HG03520 (cell line): ENCODE data around the gene TMEM213.

ENCODE experiments used
- ATAC-seq: cut with Tn5 transposase; IDR thresholded peaks from one replicate; pipeline ENCODE4 v1.9.1; 2021; ENCODE audit warnings: mild to moderate bottlenecking, moderate library complexity; ENCODE audit not compliant: unreplicated experiment

The TMEM213 gene

DNA sequence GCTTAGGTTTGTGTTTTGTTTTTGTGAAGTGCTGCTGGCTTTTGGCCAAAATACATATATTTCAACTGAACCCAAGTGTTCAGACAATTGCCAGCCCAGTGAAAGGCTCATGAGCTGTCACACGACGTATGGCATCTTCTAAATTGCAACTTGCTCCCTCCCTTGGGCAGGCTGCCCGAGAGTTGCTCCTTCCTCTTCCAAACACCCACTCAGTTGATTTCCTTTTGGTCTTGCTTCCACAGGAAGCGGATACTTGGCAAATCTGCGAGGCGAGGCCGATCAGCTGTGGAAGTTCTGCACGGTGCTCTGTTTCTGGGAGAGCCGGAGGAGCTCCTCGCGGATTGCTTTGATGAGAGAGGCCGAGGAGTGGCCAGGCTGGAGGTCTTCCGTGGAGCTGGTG is 39.8 kb downstream of the TMEM213 start:
- ATAC-seq = no peak

DNA sequence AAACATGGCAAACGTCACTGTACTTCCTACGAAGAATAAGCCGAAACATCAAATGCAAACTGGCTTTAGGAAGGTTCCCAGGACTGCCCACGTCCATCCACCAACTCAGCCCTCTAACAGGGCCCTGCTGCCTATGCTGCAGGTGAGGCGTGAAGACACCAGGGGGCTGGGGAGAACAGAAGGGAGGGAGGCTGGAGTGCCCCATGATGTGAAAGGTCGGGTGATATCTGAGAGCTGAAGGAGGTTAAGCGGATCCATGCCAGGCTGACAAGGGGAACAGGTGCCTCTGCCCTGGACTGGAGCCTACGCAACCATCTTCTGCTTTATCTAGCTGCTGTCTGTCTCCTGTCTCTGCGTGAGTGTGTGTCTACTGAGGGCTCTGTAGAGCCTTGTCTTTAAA is 40.4 kb downstream of the TMEM213 start:
- no peak for ATAC-seq

DNA sequence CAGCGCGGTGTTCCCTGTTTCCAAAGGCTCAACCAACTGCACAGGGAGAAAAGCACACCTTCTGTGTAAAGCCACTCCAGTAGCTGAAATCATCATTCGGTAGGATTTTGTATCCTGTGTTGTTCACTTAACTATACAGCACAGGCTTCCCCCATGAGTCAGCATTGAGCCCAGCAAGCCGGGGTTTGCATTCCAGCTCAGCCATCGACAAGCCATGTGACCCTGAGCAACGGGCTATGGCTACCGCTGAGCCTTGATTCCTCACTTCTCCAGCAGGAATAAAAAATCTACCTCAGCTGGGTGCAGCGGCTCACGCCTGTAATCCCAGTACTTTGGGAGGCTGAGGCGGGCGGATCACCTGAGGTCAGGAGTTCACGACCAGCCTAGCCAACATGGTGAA is 44.3 kb downstream of the TMEM213 start:
- ATAC-seq = no peak

DNA sequence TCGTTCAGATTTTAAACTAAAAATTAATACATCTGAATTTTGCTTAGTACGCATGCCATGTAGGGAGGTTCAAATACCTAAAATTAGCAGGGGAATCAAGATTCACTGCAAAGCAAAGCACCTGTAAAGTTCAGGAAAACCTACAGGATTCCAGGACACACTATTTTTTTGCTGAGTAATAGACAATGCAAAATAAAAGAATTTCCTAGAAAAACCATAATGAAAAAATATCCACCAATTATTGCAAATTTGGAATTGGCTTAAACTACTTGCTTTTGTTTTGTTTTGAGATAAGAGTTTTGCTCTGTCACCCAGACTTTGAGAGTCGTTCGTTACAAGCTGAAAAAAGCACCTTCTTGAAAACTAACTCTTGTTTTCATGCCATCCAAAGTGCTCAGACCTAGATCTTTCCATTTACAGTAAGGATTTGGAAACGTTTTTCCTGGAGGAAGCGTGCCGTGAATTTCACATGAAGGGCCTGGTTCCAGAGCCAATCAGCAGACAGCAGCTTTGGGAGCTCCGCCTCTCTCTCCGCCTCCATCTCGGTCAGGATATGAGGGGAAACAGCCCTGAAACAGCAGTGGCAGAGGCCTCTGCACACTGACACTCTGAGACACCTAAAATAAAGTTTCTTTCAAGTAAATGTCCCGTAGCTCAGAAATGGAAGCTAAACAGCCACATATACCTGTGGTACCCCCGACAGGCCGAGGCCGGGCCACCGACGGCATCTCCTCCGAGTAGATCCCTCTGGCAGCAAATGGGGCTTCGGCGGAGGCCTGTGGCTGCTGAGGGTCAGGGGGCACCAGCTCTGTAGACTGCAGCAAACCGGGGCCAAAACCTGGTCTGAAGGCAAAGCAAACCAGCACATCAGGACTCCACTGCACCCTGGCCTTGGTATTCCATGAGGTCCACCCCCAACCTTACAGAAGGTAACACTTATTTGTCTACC is 46.1 kb downstream of the TMEM213 start:
- no peak for ATAC-seq

DNA sequence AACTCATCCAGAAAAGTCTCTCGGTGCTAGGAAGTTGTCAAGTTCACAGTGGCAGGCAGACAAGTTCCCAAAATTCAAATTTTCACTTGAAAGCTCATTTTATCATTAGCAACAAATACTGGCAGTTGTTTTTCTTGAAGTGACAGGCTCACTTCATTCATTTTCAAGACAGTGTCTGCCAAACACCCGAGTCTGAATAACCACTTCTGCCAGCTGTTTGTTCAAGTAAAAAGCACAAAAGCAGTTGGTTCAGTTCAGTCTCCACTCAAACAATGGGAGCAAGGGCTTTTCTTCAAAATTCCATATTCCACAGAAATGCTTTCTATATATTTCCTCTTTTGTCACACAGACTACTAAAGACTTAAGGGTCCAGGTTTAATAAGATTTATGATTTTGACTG is 47.9 kb downstream of the TMEM213 start:
- ATAC-seq = no peak

DNA sequence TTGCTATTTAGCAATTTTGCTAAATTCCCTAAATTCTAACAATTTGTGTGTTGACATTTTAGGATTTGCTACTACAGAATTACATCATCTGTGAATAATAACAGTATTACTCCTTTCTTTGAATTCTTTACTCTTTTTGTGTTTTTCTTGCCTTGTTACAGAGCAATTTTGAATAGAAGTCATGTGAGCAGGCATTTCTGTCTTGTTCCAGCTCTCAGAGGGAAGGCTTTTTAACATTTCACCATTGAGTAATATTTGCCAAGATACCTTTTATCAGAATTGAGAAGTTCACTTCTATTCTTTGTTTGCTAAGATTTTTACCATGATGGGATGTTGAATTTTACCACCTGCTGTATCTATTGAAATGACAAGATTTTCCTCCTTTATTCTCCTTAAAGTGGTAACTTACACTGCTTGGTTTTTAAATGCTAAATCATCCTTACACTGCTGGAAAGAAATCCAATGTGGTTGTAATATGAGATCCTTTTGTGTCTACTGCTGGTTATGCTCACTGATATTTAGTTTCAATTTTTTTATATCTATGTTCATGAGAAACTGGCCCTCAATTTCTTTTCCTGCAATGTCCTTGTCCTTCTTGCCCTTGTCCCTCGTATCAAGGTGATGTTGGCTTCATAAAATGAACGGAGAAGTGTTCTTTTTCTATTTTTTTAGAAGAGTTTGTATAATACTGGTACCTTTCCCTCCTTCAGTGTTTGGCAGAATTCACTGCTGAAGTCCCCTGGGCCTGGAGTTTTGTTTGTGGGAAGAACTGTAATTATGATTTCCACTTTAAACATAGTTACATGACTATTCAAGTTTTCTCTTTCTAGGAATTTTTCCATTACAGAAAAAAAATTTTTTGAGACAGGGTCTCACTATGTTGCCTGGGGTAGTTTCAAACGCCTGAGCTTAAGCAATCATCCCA is 50.5 kb downstream of the TMEM213 start:
- no peak for ATAC-seq

DNA sequence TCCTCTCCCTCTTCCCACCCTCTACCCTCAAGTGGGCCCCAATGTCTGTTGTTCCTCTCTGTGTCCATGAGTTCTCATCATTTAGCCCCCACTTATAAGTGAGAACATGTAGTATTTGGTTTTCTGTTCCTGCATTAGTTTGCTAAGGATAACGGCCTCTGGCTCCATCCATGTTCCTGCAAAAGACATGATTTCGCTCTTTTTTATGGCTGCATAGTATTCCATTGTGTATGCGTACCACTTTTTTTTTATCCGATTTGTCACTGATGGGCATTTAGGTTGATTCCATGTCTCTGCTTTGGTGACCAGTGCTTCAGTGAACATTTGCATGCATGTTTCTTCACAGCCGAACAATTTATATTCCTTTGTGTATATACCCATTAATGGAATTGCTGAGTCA is 51.9 kb downstream of the TMEM213 start:
- ATAC-seq = no peak

DNA sequence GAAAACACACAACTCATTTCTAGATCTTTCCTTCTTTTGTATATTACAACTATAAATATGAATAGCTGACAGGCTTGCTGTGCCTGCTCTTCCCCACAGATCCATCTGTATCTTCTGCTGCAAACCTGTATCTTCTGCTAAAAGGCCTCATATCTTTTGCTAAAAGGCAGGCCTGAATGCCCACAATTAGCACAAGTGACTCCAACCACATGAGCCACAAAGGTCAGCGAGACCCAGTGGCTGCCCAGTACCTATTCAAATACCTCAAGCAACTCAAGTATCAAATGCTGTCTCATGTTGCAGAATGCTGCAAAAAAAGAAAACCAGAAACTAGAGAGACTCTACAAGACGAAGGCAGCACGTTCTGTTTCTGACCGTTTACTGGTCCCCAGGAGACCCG is 54.7 kb downstream of the TMEM213 start:
- ATAC-seq = no peak

DNA sequence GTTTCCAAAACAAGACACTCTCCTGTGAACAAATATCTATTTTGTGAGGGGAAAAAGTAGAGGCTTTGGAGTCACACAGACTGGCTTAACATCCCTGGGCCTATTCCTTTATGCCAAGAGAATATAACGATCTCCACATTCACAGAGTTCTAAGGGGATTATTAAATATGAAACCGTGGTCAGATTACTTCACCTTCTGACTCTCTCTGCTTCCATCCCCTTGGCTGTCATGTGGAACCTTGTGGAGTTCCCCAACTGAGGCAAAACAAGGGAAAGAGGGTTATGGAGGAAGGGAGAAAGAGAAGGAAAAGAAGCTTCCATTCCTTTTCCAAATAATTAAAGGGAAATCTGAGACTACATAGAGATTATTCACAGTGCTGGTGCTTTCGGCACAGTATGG is 55.7 kb downstream of the TMEM213 start:
- no peak for ATAC-seq

DNA sequence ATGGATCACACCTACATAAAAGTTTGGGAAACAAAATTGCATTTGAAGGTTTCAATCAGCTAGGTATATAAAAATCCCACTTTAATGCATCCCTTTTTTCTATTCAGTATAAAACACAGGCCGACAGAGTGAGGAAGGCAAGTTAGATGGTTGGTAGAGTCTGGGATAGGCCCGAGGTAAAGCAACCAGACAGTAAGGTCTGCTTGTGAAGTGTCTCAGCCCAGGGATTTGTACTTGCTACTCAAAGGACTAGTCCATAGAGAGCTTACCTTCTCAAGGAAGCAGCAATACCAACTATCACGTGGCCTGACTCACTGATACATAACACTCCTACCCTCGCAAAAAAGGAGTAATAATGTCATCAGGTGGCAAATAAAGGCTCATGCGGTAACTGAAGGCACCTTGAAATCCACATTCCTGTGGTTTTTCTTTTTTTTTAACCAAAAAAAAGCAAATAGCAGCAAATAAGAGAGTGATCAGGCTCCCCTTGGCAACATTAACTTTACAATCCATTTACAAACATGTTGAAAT is 56.4 kb downstream of the TMEM213 start:
- no peak for ATAC-seq

DNA sequence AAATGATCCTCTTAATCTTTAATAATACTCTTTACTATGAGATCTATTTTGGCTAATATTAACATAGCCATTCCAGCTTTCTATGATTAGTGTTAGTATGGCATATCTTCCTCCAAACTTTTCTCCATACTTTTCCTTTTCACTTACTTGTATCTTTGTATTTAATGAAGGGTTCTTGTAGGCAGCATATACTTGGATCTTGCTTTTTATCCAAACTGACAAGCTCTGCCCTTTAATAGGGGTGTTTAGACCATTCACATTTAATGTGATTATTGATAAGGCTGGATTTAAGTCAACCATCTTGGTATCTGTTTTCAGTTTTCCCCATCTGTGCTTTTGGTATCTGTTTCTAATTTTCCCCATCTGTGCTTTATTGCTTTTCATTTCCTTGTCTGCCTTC is 59.9 kb downstream of the TMEM213 start:
- ATAC-seq = no peak

DNA sequence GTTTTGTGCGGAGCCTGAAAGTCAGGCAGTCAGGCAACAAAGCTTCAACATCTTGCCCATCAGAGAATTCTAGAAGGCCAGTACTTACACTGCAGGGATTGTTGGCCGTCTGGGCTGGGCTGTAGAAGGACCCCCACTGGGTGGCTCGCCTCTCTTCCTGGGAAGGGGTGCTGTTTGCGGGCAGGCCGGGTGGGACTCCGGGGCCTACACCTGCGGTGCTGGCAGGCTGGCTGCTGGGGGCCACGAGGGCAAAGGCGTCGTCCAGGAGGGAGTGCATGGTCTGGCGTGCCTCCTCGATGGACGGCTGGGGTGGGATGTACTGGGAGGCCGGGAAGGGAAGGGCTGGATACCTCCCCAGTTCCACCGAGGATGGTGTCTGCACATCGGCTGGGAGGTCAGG is 63.3 kb downstream of the TMEM213 start:
- ATAC-seq = no peak

DNA sequence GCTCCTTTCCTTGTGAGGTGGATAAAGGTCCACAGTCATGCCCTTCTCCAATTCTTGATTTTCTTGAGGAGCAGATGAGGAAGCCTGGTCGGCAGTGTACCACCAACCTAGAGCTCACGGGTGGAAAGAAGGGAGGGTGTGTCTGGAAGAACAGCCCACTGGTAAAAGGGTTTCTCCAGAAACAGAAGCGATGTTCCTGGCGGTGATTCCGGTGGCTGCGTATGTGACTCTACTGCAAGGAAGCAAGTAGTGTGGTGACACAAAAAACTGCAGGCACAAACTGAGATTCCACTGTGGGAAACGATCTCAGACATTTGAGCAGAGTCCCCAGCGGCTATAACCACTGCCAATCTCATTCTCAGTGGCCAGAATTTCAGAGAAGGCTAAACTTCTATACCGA is 66.1 kb downstream of the TMEM213 start:
- no peak for ATAC-seq

DNA sequence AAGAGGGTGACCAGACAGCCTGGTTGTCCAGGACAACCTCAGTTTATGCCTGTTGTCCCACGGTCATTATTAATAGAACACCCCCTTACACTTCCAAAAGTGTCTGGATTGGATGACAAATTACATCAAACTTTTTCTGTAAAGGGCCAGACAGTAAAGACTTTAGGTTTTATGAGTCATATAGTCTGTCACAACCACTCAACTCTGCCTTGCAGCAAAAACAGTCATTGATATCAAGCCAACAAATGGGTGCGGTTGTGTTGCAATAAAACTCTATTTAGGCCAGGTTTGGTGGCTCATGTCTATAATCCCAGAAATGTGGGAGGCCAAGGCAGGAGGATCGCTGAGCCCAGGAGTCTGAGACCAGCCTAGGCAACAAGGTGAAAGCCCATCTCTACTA is 66.9 kb downstream of the TMEM213 start:
- ATAC-seq = no peak

DNA sequence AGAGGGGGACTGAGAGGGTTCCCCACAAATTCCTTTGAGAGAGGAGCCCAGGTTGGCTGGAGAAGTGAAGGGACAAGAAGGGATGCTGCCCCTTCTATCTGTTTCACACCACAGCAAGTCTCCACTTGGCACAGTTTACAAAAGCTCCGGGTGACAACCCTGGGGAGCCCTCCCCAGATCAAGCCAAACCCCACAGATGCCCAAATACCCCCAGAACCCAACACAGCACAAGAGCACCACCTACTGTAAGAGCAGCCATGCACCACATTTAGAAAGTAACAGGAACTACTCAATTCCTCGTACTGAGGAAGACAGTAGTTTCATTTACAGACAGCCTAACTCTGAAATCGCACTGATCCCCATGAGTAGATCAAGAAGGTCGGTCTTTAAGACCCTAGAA is 68.0 kb downstream of the TMEM213 start:
- ATAC-seq = no peak

DNA sequence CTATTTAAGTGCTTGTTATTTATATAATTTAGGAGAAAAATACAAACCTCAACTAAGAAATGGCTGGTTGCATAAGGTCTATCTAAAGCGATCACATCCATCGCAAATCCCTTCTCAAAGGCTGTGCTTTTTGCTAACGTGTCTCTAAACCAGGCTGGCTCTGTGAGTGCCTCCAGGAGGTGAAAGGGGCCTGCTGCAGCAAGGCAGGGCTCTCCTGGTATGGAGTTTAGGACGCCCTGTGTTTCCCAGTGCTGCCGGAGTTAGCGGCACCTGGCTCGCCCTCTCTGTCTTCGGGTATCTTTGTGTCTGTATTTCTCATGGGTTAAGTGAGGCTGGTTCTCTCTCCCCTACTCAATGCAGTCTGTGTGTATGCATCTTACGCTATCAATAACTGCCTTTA is 68.6 kb downstream of the TMEM213 start:
- ATAC-seq = no peak

DNA sequence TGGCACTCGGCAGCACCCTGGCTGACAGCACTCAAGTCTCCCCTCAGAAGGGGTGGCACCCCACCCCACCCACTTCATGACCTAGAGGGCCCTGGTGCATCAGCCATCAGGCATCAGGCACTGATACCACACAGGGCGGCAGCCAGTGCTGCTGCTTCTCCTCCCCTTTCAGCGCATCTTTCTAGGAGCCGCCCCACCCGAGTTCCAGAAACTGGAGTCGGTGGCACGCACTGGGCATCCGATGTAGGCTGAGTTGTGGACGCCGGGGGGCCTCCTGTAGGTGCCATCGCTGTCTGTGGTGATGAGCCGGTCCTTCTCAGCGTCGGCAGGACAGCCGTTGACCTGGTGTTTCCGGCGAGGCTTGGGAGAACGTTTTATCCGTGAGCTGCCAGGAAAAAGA is 70.0 kb downstream of the TMEM213 start:
- ATAC-seq = no peak

DNA sequence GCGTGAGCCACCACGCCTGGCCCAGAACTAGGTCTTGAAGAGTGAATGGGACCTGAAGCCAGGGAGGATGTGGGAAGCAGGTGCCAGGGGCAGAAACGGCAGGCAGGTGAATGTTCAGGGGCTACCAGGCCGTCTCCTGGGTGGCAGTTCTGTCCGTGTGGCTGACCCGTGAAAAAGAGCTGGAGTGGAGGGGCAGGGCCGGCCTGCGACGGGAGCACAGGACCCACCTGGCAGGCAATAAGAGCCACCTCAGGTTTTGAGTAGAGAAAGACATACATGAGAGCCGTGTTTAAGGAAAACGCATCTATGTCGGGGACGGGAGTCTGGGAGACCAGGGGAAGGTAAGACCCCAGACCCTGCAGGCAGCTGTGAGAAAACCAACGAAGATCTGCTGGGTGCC is 70.9 kb downstream of the TMEM213 start:
- no peak for ATAC-seq

DNA sequence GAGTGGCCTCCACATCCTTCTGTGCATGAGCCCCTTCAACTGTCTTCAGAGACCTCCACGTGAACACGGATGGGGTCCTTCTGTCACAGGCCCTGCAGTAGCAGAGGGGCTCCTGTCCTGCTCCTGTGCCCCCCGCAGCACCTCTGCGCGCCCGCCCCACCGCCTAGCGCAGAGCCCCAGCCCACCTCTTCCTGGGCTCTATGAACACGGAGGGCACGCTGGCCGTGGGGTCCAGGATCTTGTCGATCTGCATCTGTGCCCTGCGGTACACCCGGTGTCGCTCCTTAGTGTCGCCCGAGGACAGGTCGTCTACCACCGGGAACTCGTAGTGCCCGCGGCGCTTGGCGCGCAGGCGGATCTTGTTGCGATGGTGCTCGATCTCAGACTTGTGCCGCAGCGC is 71.6 kb downstream of the TMEM213 start:
- no peak for ATAC-seq

DNA sequence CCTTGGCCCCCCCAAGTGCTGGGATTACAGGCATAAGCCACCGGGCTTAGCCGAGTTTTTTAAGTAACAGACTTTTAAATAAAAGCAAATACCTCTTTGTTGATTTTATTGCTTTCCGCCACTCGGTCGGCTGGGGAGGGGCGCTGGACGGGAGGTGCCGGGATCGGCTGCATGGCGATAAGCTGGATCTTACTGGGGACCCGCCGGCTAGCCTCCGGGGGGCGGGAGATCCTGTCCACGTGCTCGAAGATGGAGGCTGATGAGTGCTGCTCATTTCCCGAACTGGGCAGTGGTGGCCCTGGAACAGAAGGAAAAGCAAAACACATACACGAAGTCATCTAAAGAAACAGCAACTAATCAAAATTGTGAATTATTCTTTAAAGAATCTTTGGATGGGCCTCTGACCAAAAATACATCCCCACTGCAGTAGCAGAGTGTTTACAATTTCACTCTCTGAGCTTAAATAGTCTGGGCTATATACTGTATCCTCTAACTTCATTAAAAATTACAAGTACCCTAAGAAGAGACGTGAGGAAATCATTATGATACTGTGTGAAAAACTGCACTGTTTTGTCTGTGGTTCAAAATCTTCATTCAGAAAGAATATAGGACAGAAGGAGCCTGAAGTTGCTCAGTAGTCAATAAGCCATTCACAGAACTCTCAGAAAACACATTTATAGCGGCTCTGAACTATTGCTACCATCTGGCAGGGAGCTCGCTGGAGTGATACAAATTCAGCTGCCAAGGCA is 73.4 kb downstream of the TMEM213 start:
- ATAC-seq = no peak

DNA sequence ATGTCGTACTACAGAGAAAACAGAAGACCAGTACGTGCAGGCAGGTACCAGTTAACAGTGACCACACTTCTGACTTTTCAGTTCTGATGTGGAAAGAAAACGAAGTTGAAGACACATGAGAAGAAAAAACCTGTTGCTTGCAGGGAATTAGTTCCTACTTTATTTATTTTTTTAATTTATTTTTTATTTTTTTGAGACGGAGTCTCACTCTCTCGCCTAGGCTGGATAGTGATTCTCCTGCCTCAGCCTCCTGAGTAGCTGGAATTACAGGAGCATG is 74.0 kb downstream of the TMEM213 start:
- ATAC-seq = no peak
